GM21526 (cell line): Measurements from ENCODE around the gene ADAM8.

Source experiments
- ATAC-seq: cut with Tn5 transposase; IDR thresholded peaks from one replicate; pipeline ENCODE4 v1.9.1; 2021; ENCODE audit warnings: moderate library complexity; ENCODE audit not compliant: unreplicated experiment, low FRiP score

ADAM8 gene

DNA sequence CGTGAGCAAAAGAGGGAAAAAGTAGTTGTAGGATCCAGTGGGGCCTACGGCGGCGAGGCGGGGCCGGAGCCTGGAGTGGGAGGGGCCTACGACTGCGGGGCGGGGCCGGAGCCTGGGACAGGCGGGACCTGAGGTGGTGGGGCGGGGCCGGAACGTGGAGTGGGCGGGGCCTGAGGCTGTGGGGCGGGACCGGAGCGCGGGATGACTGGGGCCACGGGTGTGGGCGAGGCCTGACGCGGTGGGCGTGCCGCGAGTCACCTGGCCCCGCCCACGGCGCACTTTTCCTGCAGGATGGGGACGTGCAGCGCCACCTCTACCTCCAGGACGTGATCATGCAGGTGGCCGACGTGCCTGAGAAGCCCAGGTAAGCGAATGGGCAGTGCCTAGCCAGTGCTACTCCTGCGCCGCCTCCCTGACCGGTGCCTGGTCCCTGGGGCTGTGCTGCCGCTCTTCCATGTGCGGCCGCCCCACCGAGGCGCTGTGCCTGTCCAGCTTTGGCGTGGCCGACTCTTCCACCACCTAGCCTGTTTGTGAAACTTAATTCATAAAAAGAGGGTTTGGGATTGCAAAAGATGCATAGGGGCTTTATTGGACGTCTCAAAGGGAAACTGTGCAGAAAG, 32.5 kb upstream of the ADAM8 start:
- ATAC-seq: peak; percentile 52

DNA sequence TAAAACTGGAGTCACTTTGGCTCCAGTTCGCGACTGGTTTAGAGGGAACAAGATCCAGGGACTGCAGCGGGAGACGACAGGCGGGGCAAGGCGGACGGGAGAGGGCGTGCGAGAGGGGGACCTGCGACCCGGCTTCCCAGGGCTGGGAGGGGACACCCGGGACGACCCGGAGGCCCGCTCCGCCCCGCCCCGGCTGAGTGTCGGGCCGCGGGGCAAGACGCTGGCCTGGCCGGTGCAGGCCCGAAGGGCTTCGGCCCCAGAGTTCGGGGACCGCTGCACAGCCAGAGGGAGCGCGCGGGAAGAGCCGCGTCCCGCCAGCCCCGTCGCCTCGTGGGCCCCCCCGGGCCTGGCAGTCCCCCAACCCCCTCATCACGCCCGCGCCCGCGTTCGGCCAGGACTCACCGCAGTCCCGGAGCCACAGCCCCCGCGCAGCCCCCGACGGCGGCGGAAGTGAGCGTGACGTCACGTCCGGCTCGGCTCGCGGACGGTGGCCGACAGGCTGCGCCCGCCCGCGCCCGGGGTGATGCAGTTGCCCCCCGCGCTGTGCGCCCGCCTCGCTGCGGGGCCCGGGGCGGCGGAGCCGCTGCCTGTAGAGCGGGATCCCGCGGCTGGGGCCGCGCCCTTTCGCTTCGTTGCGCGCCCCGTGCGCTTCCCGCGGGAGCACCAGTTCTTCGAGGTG, 31.9 kb upstream of the ADAM8 start, which contains the start of the genes TUBGCP2 and ZNF511:
Gene TUBGCP2 (minus strand): TSS at position 452 of the 679 bp plus-strand sequence. CDS start 5,931 bp downstream, outside the sequence.
Gene ZNF511 (plus strand): TSS at position 494 of the 679 bp plus-strand sequence. CDS start 30 bp downstream, at position 524.
- peak; percentile 69 for ATAC-seq

DNA sequence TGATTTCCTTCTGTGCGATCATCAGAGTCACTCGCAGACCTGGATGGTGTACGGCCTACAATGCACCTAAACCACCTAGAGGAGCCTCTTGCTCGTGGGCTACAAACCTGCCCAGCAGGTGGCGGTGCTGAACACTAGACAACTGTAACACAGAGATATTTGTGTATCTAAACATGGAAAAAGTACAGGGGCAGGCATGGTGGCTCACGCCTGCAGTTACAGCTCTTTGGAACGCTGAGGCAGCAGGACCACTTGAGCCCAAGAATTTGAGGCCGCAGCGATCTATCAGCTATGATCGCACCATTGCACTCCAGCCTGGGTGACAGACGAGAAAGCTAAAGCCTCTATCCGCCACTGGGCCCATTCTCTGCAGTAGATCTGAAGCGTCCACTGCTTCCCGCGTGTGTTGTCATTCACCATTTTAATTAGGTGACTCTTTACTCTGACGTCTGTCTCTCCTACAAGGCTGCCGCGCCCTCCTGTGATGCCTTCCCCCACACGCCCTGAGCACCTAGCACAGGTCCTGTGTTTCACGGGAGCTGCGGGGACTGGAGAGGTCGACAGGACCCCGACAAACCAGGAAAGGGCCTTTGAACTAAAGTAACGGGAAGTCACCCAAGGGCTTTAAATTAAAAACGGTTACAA, 31.2 kb upstream of the ADAM8 start:
- ATAC-seq: peak; percentile 46

DNA sequence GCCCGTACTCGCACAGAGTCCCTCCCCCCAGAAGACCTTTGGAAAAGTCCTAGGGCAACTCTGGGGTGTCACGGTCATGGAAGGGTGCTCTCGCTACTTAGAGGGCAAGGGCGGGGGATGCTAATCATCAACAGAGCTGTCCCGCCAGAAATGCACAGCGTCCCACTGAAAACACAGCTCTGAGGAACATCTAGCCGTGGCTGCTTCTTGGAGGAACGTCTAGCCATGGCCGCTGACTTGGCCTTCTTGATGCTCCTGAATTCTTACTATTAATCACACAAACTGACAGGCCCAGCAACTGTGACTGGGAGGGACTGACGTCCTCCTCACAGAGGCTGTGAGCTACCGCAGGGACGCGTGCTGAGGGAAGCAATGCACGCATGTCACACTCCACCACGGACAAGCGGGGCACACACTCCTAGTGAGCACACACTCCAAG, 30.3 kb upstream of the ADAM8 start:
- ATAC-seq: no peak

DNA sequence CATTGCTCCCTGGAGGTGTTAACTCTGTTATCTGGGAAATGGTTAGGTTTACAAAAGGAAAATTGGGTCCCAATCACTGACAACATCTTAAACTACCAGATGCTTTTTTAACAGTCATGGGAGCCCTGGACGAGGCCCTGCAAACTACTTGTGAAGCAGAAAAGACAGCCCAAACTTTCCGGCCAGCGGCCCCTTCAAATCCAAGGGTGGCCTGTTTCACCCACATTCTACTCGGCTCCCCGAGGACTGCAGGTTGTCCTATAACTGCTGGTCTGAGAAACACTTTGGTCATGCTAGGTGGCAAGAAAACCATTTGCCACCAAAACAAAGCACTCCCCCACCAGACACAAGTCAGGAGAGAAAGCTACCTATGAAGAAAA, 29.4 kb upstream of the ADAM8 start:
- ATAC-seq: no peak

- ATAC-seq: no peak
Observed at GRCh38 chr10:133303206-133303605, 26.5 kb upstream of the ADAM8 start.

DNA sequence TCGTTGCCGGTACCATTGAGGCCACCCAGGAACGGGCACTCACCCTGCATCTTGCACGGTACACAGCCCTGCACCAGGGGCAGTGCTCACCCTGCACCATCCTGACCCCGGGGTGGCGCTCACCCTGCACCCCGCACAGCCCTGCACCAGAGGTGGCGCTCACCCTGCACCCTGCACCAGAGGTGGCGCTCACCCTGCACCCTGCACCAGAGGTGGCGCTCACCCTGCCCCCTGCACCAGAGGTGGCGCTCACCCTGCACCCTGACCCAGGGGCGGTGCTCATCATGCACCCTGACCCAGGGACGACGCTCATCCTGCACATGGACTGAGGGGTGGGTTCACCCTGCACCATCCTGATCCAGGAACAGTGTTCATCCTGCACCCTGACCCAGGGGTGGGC, 25.6 kb upstream of the ADAM8 start:
- no peak for ATAC-seq

GRCh38 chr10:133299738-133300137, 23.1 kb upstream of the ADAM8 start:
- no peak for ATAC-seq

DNA sequence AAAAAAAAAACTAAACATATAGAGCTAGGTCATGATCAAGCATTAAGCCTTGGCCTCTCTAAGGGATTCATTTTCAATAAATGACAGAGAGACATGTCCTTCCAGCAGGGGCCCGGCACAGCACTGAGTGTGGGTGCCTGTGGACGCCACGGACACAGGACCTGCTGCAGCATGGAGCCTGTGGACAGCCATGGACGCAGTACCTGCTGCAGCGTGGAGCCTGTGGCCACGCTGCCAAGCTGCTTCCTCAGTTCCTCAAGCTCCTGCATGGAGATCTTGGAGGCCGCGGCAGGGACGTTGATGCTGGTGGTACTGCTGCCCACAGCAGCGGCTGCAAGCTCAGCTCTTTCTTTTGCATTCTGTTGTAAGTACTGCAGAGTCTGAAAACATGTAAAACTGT, 22.6 kb upstream of the ADAM8 start:
- ATAC-seq: no peak

DNA sequence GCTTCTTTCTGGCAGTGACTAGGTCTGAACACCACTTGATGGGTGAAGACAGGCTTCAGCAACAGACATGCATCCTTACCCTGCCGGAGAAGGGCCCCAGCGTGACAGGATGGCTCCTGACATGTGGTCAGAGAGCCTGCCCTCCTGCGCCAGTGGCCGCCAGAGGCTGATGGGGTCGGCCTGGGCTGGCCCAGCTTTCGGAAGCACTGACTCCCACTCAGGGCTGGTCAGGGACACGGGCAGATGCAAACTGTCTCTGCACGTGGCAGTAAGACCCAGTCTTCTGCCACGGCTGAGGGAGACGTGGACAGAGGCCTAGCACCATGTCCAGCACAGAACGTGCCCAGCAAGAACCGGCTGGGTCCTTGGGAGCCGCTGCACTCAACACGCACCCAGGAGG, 21.8 kb upstream of the ADAM8 start:
- no peak for ATAC-seq

DNA sequence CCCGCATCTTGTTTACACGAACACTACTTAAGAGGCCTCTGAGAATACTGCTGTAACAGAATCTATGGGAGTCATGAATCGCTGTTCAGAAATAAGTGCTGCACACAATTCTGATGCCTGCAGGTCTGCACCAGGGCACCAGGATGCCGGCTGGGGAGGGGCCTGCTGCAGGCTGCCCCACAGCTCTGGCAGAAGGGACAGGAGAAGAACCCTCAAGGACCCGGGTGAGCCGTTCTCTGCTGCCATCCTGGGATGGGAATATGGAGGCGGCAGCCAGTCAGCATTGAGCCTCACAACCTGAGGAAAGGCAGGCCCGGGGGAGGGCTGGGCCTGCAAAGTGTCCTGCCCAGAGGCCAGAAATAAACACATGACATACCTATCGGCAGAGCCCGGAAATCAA, 20.8 kb upstream of the ADAM8 start:
- ATAC-seq: no peak

- ATAC-seq: no peak
Observed at GRCh38 chr10:133295426-133296320, 19.0 kb upstream of the ADAM8 start.

DNA sequence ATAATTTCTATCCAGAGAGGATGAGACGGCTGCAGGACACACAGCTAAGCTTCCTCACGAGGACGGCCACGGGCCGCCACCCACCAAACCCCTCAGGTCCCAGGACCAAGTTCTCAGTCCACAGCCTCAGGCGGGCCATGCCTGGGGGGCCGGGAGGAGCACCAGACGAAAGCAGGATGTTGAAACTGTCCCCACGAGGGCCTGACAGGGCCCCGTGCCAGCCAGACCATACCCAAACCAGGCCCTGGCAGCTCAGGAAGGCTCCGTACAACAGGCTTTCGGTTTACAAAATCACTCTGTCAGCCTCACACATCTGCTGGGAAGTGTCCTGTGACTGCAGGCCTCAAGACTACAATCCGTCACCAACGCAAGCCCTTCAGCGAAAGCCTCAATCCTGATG, 17.5 kb upstream of the ADAM8 start:
- no peak for ATAC-seq

DNA sequence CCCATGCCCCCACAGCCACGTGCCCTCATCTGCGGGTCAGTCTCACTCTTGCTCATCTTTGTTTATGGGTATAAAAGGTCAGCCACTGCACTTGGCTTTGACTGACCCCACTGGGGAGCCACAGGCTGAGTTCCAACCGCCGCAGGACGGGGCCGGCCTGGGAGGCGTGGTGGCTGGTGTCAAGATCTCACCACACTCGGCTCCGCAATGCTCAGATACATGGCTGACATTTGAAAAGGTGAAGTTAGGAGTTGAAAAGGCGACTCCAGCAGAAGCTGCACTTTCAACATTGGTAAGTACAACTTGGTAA, 17.1 kb upstream of the ADAM8 start:
- no peak for ATAC-seq

DNA sequence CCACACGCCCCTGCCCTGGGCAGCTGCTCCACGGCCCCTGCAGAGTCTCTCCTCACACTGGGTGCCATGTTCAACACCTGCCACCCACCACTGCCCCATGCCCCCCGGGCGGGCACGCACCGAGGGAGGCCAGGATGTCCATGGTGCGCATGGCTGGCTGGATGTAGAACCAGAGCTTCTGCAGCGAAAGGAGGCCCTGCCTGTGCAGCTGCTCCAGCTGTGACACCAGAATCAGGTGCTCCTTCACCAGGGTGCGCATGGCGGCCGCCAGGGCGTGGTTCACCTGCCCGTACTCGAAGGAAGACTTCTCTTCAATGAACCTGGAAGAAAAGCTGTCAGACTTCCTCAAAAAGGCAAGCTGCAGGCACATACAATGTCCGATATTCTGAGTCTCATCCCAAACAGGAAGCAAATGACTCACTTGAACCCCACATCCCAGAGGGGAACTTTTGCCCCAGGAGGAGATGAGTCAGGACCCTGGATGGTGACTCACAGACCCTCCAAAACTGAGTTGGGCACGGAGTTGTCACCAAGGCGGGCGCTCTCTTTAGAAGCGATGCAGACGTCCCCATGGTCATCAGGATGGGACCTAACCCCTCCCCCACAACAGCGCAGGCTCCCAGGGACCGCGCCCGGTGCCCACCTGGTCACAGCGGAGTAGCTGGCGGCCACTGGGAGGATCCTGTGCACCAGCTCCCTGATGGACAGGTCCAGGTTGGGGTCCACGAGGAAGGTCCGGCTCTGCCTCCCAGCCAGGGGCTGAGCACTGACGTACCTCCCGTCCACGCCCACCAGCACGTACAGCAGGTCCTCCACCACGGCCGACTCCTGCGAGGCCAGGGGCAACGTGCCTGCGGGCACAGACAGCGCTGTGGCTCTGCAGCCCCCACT, 16.5 kb upstream of the ADAM8 start:
- ATAC-seq: no peak

- ATAC-seq: no peak
Observed at GRCh38 chr10:133289761-133290160, 13.1 kb upstream of the ADAM8 start.

DNA sequence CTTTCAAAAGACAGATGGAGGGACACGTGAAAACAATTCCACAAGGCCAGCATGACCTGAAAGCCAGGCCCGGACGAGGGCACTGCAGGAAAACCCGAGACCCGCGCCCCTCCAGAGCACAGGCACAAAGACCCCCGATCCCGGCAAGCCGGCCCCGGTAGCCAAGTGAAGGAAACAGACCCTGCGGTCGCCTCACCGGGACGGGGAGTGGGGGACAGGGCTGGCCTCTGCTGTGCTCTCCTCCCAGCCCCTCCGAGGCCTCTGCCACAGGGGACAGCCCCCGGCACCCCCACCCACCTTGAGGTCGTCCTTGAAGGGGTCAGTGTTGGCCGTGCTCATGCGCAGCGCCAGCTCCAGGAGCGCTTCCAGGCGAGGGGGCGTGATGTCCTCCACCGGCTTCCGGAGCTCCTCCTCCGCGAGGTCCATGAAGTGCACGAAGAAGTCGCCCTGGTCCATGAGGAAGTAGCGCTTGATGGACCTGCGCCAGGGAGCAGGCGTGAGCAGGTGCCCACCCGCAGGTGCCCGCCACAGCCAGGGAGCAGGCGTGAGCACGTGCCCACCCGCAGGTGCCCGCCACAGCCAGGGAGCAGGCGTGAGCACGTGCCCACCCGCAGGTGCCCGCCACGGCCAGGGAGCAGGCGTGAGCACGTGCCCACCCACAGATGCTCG, 11.3 kb upstream of the ADAM8 start:
- no peak for ATAC-seq

DNA sequence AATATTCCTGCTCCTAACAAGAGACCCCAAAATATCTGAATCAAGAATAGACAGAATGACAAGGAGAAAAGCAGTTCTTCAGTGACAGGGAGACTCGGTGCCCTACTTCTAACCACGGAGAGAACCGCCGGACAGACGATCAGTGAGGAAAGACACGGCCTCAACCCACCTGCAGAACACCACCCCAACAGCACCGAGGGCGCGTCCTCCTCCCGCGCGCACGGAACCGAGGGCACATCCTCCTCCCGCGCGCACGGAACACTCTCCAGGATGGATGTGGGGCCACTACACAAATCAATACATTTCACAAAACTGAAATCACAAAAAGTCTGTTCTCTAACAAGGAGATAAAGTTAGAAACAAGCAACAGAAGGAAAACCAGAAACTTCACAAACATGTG, 9.7 kb upstream of the ADAM8 start:
- no peak for ATAC-seq

- no peak for ATAC-seq
Observed at GRCh38 chr10:133285217-133285616, 8.5 kb upstream of the ADAM8 start.
